Left ventricle myocardium inferior (tissue), 1 donor: ENCODE measurements around the gene PKIB. TPM values are rescaled to one million over a fixed set of nuclear protein-coding genes. Genes with fewer than 3 reads are reported as not detected.

Source experiments
- DNase-seq: peaks from one replicate; pipeline ENCODE4 v3.0.0-alpha.2; 2020
- H3K27ac ChIP-seq: fragments of 200-600 bp; replicated peaks from 2 replicates; pipeline ENCODE4 v1.8.0; 2021
- H3K27me3 ChIP-seq: fragments of 200-600 bp; 2 replicates; pipeline ENCODE4 v1.8.0; 2021; ENCODE audit warnings: low read depth
- H3K36me3 ChIP-seq: fragments of 200-600 bp; 2 replicates; pipeline ENCODE4 v1.8.0; 2021
- H3K4me1 ChIP-seq: fragments of 200-600 bp; 2 replicates; pipeline ENCODE4 v1.8.0; 2021
- H3K4me3 ChIP-seq: fragments of 200-600 bp; 2 replicates; pipeline ENCODE4 v1.8.0; 2021; ENCODE audit warnings: mild to moderate bottlenecking, moderate library complexity
- H3K9me3 ChIP-seq: fragments of 200-600 bp; replicated peaks from 2 replicates; pipeline ENCODE4 v1.8.0; 2021
- CTCF ChIP-seq: fragments of 200-600 bp; IDR thresholded peaks from 2 replicates; pipeline ENCODE4 v1.8.0; 2021; ENCODE audit warnings: antibody characterized with exemption, mild to moderate bottlenecking, borderline replicate concordance
- intact Hi-C: fragments of 100-400 bp; cut with micrococcal nuclease; formaldehyde crosslinking; loops from one replicate; pipeline ENCODE4 v1.11.0; 2022
- total RNA-seq: library from RNA; stranded (reverse); fragmentation: NEBNext Ultra II Directional; extraction: Animal tissue kit (Norgen Biotek cat#: 25700); gene quantifications from one replicate; pipeline ENCODE4 v1.2.1, GENCODE V29; 2021
- donor health status: DM: no; HTN: yes; CAD: no; lungs with severe emphysema.

Gene PKIB
- total RNA-seq, 1 donor from 2014 or later, result 0.30 TPM

GRCh38 chr6:122612838-122613237 lies 2.6 kb downstream of the PKIB start:
- Histone ChIP-seq H3K4me1 (peaks cover 18% of the 10 kb centered on the region), H3K27ac (no peak overlapping the region), H3K4me3 (no peak overlapping the region), H3K27me3 (peaks cover 38% of the 10 kb centered on the region), H3K9me3 (no peaks in the 10 kb centered on the region), H3K36me3 (no peaks in the 10 kb centered on the region)
- no peak for DNase-seq
- intact Hi-C loops, result no loop called here
- no peak for TF ChIP-seq CTCF

- intact Hi-C loops, result no loop called here
- peaks cover 18% of the 10 kb centered on the region for H3K4me1 ChIP-seq
- H3K27ac ChIP-seq, result no peak overlapping the region
- no peaks in the 10 kb centered on the region for H3K9me3 ChIP-seq
- no peak overlapping the region for H3K4me3 ChIP-seq
- H3K27me3 ChIP-seq, result peaks cover 38% of the 10 kb centered on the region
- H3K36me3 ChIP-seq, result no peaks in the 10 kb centered on the region
- no peak for TF ChIP-seq CTCF
- DNase-seq, result no peak
Observed at GRCh38 chr6:122614303-122614702, 4.1 kb downstream of the PKIB start.

GRCh38 chr6:122615409-122615808 lies 5.2 kb downstream of the PKIB start:
- no peak overlapping the region for H3K4me3 ChIP-seq

GRCh38 chr6:122616877-122617276 lies 6.7 kb downstream of the PKIB start:
- Histone ChIP-seq H3K9me3 (no peaks in the 10 kb centered on the region), H3K4me1 (no peaks in the 10 kb centered on the region), H3K27ac (no peak overlapping the region), H3K27me3 (peaks cover 32% of the 10 kb centered on the region), H3K36me3 (no peaks in the 10 kb centered on the region), H3K4me3 (no peak overlapping the region)
- no peak for DNase-seq
- intact Hi-C loops, result no loop called here
- TF ChIP-seq CTCF, result no peak

More at GRCh38 chr6:122615409-122615808, 5.2 kb downstream of the PKIB start:
- TF ChIP-seq CTCF, result no peak
- Histone ChIP-seq H3K9me3 (no peaks in the 10 kb centered on the region), H3K4me1 (peaks cover 11% of the 10 kb centered on the region), H3K36me3 (no peaks in the 10 kb centered on the region), H3K27ac (no peak overlapping the region), H3K27me3 (peaks cover 40% of the 10 kb centered on the region)
- intact Hi-C loops, result no loop called here
- DNase-seq, result no peak

- DNase-seq, result no peak
- Histone ChIP-seq H3K4me3 (no peak overlapping the region), H3K36me3 (no peaks in the 10 kb centered on the region), H3K9me3 (no peaks in the 10 kb centered on the region), H3K27ac (no peak overlapping the region), H3K27me3 (peaks cover 14% of the 10 kb centered on the region), H3K4me1 (no peaks in the 10 kb centered on the region)
- no peak for TF ChIP-seq CTCF
- intact Hi-C loops, result no loop called here
Observed at GRCh38 chr6:122619309-122619708, 9.1 kb downstream of the PKIB start.

GRCh38 chr6:122620428-122620827 lies 10.2 kb downstream of the PKIB start:
- H3K4me1 ChIP-seq, result no peaks in the 10 kb centered on the region
- no peak overlapping the region for H3K4me3 ChIP-seq
- no peak for DNase-seq
- intact Hi-C loops, result no loop called here
- peaks cover 14% of the 10 kb centered on the region for H3K27me3 ChIP-seq
- no peak overlapping the region for H3K27ac ChIP-seq
- H3K9me3 ChIP-seq, result no peaks in the 10 kb centered on the region
- no peak for TF ChIP-seq CTCF
- no peaks in the 10 kb centered on the region for H3K36me3 ChIP-seq
